ENCODE results near the gene TMC1. TPM values are rescaled to one million over a fixed set of nuclear protein-coding genes. Genes with fewer than 3 reads are reported as not detected.
A peak's percentile ranks its signal among the peaks of the same experiment; 100 is the strongest.

Gene TMC1
- total RNA-seq, 1 experiment from 2014 or later: 0.36 TPM

DNA sequence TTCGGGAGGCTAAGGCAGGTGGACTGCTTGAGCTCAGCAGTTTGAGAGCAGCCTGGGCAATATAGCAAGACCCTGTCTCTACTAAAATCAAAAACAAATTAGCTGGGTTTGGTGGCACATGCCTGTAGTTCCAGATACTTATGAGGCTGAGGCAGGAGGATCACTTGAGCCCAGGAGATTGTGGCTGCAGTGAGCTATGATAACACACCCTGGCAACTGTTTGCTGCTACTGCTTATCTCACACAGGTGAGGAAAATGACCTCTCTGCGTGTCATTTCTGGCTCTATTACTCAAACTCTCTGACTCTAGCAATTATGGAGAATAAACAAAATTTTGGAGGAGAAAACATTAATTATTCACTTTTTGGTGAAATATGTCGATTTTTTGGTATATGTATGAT is 45.3 kb upstream of the TMC1 start:
- ChIA-PET POLR2A (no interaction called here), CTCF (no interaction called here)
- H3K4me3 ChIP-seq (ENCODE audit: low read depth in 2 of 2, low read length in 2 of 2): no peak overlapping the region
- TF ChIP-seq POLR2AphosphoS5 (IDR thresholded peaks at IDR 0.05; ENCODE audit: low read depth, low read length) (no peak), REST (IDR thresholded peaks at IDR 0.05; ENCODE audit: insufficient read depth in 1 of 2, low read depth in 2 of 2, low read length in 1 of 2) (no peak), TCF7L2 (IDR thresholded peaks at IDR 0.05; ENCODE audit: low read depth, low read length) (no peak), SIN3A (IDR thresholded peaks at IDR 0.05; ENCODE audit: borderline replicate concordance, insufficient read depth, low read depth, low read length) (no peak), CTCF (IDR thresholded peaks at IDR 0.05) (no peak)
- in situ Hi-C loops (cut with HindIII; ENCODE audit: low pct_unique_long_range_greater_than_20kb, low sequenced_read_pairs) (no loop called here), intact Hi-C loops (cut with micrococcal nuclease; ENCODE audit: unreplicated experiment) (no loop called here)
- no peaks in the 10 kb centered on the region for H3K36me3 ChIP-seq (ENCODE audit: control insufficient read depth, insufficient read depth, low read length)
- ATAC-seq: no peak
- H3K27me3 ChIP-seq (ENCODE audit: control insufficient read depth, insufficient read depth, low read length): no peaks in the 10 kb centered on the region
- peak overlapping the region; percentile 86; the same call in 1 of the 2 replicates for H3K27ac ChIP-seq (ENCODE audit: low read length)
- no peak for DNase-seq (ENCODE audit: low read depth, low spot score)
- H3K4me1 ChIP-seq (ENCODE audit: control insufficient read depth, insufficient read depth, low read length): peaks cover 21% of the 10 kb centered on the region
- BruUV-seq (replicated peaks): no TSS peak
- no peaks in the 10 kb centered on the region for H3K9me3 ChIP-seq (ENCODE audit: control insufficient read depth, insufficient read depth, low read depth, low read length)

DNA sequence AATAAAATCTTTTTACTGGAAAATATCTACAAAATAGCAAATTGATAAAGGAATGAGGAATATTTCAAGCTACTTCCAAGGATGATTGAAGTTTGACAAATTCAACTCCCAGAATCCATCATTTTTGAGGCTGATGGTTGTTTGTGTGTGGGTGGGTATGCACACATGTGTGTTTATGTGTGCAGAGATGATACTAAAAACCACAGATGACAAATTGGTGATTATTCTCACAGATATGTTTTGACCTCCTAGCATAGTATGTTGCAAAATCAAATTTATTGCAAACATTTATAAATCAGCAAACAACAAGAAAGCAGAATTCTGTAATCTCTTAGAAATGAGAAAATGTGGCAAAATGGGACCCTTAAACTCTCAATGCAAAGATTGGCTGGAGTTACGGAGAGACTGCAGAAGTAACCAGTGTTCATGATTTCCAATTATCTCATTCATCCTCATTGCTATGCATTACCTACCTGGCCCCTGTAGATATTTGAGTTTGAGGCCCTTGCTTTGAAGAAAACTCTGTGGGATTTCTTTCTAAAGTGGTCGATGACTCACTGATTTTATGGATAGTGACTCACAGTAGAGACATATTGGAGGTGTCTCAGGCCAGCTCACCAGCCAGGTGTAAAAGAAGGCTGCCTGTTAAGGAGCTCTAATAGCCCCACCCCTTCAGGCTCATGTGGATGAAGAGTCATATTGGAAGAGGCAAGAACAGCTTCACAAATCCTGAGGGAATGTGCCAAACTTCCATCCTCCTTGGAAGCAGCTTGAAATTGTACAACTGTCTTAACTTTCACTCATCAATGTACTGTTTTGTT is 44.6 kb upstream of the TMC1 start:
- Histone ChIP-seq H3K4me3 (ENCODE audit: low read depth in 2 of 2, low read length in 2 of 2) (no peak overlapping the region), H3K27ac (ENCODE audit: low read length) (peak overlapping the region; percentile 86)
- intact Hi-C loops (cut with micrococcal nuclease; ENCODE audit: unreplicated experiment): no loop called here

More for the DNA sequence above, 44.6 kb upstream of the TMC1 start:
- no peaks in the 10 kb centered on the region for H3K27me3 ChIP-seq (ENCODE audit: control insufficient read depth, insufficient read depth, low read length)
- H3K36me3 ChIP-seq (ENCODE audit: control insufficient read depth, insufficient read depth, low read length): no peaks in the 10 kb centered on the region
- H3K9me3 ChIP-seq (ENCODE audit: control insufficient read depth, insufficient read depth, low read depth, low read length): no peaks in the 10 kb centered on the region
- DNase-seq (ENCODE audit: low read depth, low spot score) (peak; percentile 79), ATAC-seq (peak; percentile 92)
- H3K4me1 ChIP-seq (ENCODE audit: control insufficient read depth, insufficient read depth, low read length): peaks cover 21% of the 10 kb centered on the region
- ChIA-PET CTCF (no interaction called here), POLR2A (interaction anchor here (0.6 to 1.0 kb wide), 2 partner anchors 112 to 114 kb away, joined by 5 read pairs; no protein-coding TSS in a partner anchor)
- in situ Hi-C loops (cut with HindIII; ENCODE audit: low pct_unique_long_range_greater_than_20kb, low sequenced_read_pairs): no loop called here
- TF ChIP-seq CTCF (IDR thresholded peaks at IDR 0.05): no peak
- peak; percentile 80 for TF ChIP-seq TCF7L2 (IDR thresholded peaks at IDR 0.05; ENCODE audit: low read depth, low read length)
- no peak for TF ChIP-seq POLR2AphosphoS5 (IDR thresholded peaks at IDR 0.05; ENCODE audit: low read depth, low read length)
- no peak for TF ChIP-seq REST (IDR thresholded peaks at IDR 0.05; ENCODE audit: insufficient read depth in 1 of 2, low read depth in 2 of 2, low read length in 1 of 2)
- TF ChIP-seq SIN3A (IDR thresholded peaks at IDR 0.05; ENCODE audit: borderline replicate concordance, insufficient read depth, low read depth, low read length): no peak
- no TSS peak for BruUV-seq (replicated peaks)

Measured in Panc1 (cell line).